NCI-H2227 treated with DMSO at 0.1 percent for 48 hours (cell line): ENCODE data around the gene CAPNS1.
A peak's percentile ranks its signal among the peaks of the same experiment; 100 is the strongest.
"Not testable (repeated sequence)": the region's sequence is repeated elsewhere in the genome, so short reads cannot be mapped to it uniquely, and the experiment has no call there.

Experiments
- DNase-seq: peaks from one replicate; lab custom pipeline; 2025; lab: John Stamatoyannopoulos, UW

Gene CAPNS1

GRCh38 chr19:36114721-36115452, 25.0 kb upstream of the CAPNS1 start, which contains the start of gene POLR2I:
Gene POLR2I (minus strand): TSS chr19:36114875. CDS start chr19:36114856, 19 bp downstream.
- DNase-seq: peak; percentile 100

DNA sequence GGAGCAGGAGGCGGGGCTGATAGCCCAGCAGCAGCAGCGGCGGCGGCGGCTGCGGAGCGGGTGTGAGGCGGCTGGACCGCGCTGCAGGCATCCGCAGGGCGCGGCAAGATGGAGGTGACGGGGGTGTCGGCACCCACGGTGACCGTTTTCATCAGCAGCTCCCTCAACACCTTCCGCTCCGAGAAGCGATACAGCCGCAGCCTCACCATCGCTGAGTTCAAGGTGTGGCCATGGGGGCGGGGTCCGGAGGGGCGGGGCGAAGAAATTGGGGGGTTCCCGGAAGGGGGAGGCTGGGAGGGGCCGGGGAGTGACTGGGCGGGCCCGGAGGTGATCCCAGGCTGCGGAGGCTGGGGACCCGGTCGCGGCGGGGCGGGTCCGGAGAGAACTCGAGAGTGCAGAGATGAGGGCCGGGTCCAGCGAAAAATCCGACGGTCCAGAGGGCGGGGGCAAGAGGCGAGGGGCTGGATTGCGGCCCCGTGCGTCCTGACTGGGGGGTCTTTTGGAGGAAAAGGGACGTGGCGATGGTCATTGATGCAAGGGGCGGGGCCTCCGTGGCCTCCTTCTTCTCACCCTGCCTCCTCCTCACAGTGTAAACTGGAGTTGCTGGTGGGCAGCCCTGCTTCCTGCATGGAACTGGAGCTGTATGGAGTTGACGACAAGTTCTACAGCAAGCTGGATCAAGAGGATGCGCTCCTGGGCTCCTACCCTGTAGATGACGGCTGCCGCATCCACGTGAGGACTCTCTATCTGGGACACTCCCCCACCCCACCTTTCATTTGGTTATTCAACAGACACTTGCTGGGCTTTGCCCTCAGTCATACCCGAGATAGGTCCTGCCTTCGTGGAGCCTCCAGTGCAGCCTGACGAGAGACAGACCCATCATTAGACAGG, 24.2 kb upstream of the CAPNS1 start, which contains the start of gene TBCB:
TBCB (plus strand) TSS at position 16 of the 891 bp plus-strand sequence; CDS start at position 109, 93 bp downstream.
- peak; percentile 76 for DNase-seq

DNA sequence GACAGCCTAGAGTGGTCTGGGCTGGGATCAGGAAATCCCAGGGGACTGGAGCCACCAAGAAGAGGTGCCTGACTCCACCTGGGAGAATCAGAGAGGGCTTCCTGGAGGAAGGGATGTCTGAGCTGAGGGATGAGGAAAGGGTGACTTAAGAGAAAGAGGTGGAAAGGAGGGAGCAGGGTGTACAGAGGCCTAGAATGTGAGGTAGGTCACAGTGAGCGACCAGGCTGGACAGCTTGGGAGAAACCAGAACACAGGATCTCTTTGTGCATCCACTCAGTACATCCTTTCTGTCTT, 23.6 kb upstream of the CAPNS1 start:
- no peak for DNase-seq

DNA sequence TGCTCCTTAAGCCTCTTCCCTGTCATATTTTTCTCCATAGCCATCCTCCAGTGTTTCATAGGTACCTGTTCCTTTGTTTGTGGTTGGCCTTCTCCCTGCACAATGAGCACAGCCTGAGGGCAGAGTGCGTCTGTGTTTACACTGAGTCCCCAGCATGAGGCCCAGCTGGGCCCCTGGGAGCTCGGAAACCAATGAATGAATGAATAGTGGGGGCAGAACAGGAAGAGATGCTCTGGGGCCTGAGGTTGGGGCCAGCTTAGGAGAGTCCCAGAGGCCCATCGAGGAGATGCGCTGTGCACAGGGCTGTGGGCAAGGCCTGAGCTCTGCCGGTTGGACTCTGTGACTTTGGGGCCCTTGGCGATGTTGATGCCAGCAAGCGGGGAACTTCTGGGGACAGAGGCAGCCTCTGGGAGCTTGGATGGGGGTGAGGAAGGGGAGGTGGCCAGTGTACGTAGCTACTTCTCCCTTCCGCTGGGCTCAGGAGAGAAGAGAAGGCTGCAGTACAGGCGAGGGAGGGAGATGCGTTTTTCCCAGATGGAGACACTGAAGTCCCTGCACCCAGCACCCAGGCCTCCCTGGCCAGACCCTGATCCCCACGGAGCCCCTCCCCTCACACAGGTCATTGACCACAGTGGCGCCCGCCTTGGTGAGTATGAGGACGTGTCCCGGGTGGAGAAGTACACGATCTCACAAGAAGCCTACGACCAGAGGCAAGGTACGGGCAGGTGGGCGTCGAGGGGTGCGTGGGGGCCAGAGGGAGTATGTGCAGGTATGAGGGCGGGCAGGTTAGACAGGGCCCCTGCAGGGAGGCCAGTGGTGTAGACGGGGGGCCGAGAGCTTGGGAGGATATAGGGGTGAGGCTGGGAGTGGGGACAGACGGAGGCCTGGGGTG, 19.5 kb upstream of the CAPNS1 start:
- DNase-seq: no peak

DNA sequence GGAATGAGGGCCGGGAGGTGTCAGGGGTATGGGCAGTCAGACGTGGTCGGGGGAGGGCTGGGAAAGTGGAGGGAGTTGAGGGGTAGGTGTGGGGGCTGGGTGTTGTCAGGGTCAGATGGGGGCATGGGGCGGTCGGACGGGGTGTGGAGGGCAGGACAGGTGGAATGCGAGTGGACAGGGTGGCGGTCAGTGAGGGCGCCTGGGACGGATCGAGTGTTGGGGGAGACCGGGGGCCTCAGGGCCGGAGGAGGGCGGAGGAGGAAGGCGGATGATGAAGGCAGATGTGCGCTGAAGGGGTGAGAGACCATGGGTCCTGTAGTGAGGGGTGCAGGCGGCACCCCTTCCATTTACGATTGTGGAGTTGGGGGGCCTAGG, 18.9 kb upstream of the CAPNS1 start:
- DNase-seq: no peak

DNA sequence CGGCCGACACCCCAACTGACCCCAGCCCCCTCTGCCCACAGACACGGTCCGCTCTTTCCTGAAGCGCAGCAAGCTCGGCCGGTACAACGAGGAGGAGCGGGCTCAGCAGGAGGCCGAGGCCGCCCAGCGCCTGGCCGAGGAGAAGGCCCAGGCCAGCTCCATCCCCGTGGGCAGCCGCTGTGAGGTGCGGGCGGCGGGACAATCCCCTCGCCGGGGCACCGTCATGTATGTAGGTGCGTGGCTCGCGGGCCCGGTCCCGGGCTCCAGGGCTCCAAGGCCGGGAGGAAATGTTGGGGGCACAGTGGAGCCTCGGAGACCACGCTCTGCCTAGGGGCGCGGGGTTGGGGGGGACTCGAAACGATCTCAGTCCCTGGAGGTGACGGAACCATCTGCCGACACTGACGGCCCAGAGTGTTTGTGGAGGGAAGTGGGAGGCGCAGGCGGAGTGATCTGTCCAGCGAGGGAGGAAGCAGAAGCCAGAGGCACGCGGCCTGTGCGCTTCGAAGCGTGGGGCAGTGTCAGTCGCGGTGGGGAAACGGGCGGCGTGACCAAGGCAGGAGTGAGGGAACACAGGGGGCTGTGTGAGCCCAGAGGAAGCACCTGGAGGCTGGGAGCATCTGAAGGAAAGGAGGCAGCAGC, 18.3 kb upstream of the CAPNS1 start:
- no peak for DNase-seq

DNA sequence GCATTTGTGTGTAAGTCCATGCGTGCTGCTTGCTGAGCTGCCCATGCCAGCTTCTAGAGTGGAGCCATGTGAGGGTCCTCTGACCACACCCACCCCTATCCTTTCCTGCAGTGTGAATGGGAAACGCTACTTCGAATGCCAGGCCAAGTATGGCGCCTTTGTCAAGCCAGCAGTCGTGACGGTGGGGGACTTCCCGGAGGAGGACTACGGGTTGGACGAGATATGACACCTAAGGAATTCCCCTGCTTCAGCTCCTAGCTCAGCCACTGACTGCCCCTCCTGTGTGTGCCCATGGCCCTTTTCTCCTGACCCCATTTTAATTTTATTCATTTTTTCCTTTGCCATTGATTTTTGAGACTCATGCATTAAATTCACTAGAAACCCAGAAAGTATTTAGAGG, 14.3 kb upstream of the CAPNS1 start:
- DNase-seq: no peak

DNA sequence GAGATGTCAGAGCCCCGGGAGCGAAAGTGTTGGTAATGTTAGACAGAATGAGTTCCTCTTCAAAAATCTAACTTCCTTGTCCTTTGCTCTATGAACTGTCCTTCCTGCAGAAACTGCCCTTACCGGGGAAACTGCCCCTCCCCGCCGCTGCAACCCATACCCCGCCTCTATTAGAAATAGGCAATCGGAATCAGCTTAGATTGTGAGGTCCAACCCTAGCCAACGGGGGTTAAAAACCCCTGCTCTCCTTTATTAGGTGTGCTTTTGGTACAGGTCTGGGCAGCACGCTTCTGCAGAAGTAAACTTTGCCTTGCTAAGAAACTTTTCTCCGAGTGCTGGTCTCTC, 11.5 kb upstream of the CAPNS1 start:
- DNase-seq: peak; percentile 73

- not testable (repeated sequence) for DNase-seq
Measured at GRCh38 chr19:36131221-36131620, 8.6 kb upstream of the CAPNS1 start.

- not testable (repeated sequence) for DNase-seq
Measured at GRCh38 chr19:36134867-36135266, 5.0 kb upstream of the CAPNS1 start.

DNA sequence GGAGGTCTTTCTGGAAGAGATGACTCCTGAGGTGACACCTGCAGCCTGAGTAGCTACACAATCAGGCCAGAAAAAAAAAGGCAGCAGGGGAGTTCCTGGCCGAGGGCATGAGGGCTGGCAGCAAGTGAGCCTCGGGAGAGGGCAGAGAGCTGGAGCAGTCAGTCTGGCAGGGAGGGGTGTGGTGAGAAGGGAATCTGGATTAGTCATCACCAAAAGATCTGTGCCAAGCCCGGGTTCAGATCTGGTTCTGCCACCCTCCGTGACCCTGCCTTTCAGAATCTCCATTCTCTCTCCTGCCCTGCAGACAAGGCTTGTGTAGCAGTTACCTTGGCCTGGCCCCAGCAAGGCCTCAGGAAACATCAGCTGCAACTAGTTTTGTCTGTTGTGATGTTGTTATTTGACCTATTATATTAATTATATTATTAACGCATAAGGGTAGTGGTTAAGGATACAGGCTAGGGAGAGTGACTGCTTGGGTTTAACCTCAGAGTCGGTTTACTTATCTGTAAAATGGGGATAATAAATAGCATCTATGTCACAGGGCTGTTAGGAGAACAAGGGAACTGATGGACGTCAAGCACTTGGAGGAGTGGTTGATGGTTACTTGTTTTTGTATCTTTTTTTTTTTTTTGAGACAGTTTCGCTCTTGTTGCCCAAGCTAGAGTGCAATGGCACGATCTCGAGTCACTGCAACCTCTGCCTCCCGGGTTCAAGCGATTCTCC, 2.7 kb upstream of the CAPNS1 start:
- no peak for DNase-seq

- no peak for DNase-seq
Measured at GRCh38 chr19:36139120-36139472, 770 bp upstream of the CAPNS1 start.

- peak; percentile 91 for DNase-seq
Measured at GRCh38 chr19:36140304-36141038, 605 bp downstream of the CAPNS1 start.

DNA sequence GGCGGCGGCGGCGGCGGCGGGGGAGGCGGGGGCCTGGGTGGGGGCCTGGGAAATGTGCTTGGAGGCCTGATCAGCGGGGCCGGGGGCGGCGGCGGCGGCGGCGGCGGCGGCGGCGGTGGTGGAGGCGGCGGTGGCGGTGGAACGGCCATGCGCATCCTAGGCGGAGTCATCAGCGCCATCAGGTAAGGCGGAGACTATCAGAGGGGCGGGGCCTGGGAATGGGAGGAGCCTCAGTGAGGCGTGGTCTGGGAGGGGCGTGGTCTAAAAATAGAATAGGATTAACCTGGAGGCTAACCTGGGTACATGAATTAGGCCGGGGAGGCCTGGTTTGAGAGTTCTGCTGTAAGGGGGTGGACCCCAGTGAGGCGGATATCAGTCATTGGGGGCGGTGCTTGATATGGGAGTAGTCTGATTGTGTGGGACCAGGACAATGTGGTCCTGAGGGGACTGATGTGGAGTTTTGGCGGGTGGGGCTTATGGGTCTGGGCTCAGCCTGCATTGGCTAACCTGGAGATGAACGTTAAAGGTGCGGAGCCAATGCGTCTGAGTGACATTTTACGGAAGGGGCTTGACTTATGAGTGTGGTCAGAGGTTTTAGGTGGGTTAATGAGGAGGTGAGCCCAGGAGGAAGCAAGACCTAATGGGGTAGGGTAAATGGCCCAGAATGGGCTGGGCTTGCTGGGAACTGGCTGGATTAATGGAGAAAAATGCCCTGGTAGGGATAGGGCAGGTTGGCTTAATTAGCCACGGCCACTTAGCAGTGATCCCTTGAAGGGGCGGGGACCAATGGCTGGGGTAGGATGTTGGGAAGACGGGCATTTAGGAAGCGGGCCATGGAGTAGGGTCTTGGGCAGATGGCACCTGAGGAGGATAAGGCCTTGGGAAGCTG, 1.4 kb downstream of the CAPNS1 start:
- DNase-seq: peak; percentile 94

- no peak for DNase-seq
Measured at GRCh38 chr19:36142046-36142445, 2.2 kb downstream of the CAPNS1 start.

GRCh38 chr19:36142496-36142895, 2.6 kb downstream of the CAPNS1 start:
- no peak for DNase-seq

DNA sequence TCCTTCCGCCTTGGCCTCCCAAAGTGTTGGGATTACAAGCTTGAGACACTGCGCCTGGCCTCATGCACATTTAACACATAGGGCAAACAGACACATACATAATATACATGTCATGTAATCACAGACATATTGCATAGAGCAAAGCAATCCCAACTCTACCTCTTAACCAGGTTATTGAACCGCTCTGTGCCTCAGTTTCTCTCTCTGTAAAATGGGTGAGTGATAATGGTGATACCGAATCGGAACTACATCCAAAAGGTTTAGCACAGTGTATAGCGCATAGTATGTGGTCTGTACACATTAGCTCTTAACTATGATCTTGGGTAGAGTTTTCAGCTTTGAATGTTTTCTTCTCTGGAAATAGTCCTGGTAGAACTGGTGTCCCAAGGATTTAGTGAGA, 4.8 kb downstream of the CAPNS1 start:
- no peak for DNase-seq

DNA sequence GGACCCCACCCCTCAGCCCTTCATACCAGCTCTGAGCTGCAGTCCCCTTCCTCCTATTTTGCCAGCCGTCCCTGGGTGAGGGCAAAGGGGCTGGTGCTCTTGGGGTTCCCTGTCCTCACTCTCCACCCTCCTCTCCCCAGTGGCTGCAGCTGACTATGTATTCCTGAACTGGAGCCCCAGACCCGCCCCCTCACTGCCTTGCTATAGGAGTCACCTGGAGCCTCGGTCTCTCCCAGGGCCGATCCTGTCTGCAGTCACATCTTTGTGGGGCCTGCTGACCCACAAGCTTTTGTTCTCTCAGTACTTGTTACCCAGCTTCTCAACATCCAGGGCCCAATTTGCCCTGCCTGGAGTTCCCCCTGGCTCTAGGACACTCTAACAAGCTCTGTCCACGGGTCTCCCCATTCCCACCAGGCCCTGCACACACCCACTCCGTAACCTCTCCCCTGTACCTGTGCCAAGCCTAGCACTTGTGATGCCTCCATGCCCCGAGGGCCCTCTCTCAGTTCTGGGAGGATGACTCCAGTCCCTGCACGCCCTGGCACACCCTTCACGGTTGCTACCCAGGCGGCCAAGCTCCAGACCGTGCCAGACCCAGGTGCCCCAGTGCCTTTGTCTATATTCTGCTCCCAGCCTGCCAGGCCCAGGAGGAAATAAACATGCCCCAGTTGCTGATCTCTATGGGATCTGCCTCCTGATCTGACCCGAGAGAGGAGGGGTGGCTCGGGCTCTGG, 10.0 kb downstream of the CAPNS1 start:
- DNase-seq: no peak

GRCh38 chr19:36150586-36150985, 10.7 kb downstream of the CAPNS1 start:
- DNase-seq: no peak
